Pancreas (tissue), 10 donors: ENCODE measurements around the gene SORCS3. TPM values are rescaled to one million over a fixed set of nuclear protein-coding genes. Genes with fewer than 3 reads are reported as not detected.

Experiments
- ATAC-seq, 4 donors: fragments of 200-7000 bp; cut with Tn5 transposase; one replicate each; pipeline versions ENCODE4 v1.8.0 to v1.9.1; 2020; ENCODE audit warnings: mild to moderate bottlenecking in 4 of 4, moderate library complexity in 4 of 4
- DNase-seq, 6 donors: peaks; one replicate each; pipeline ENCODE4 v3.0.0-alpha.2; 2020
- FAIRE-seq: peaks from 2 replicates; lab custom pipeline; 2012; peaks lifted over from hg19 to GRCh38; lab: Jason Lieb, UNC
- H3K27ac ChIP-seq, 4 donors: fragments of 200-600 bp; sonication (generic); 1 replicate in 3 of 4; 2 replicates in 1 of 4; pipeline versions ENCODE4 v1.5.0 to v1.8.0; 2020
- H3K27me3 ChIP-seq, 4 donors: fragments of 200-600 bp; one replicate each; pipeline ENCODE4 v1.8.0; 2021
- H3K36me3 ChIP-seq, 3 donors: fragments of 200-600 bp; sonication (generic) in 1 of 3; one replicate each; pipeline versions ENCODE4 v1.5.0 to v1.8.0; 2020 to 2021
- H3K4me1 ChIP-seq, 3 donors: fragments of 200-600 bp; one replicate each; pipeline ENCODE4 v1.8.0; 2021
- H3K4me3 ChIP-seq, 4 donors: fragments of 200-600 bp; sonication (generic) in 2 of 4; one replicate each; pipeline versions ENCODE4 v1.5.0 to v1.8.0; 2020 to 2021
- H3K9me3 ChIP-seq, 4 donors: fragments of 200-600 bp; one replicate each; pipeline ENCODE4 v1.8.0; 2021
- WGBS, 2 donors: extraction: QIAGEN DNeasy Blood & Tissue Kit; methylation state at CpG; one replicate each; pipeline ENCODE4 v1.1.7; 2013; 5-methylcytosine and 5-hydroxymethylcytosine counted together
- intact Hi-C, 3 donors: fragments of 100-400 bp; cut with DNase I; formaldehyde crosslinking; loops; one replicate each; pipeline versions ENCODE4 v1.11.1 to v1.14.2; 2022
- polyA plus RNA-seq, 2 donors: library from polyadenylated mRNA; stranded (reverse); fragments of 200-250 nt; gene quantifications; one replicate each; pipeline ENCODE4 v1.2.3, GENCODE V29; 2013
- total RNA-seq, 6 donors: library from RNA; stranded (reverse); fragmentation: NEBNext Ultra II Directional in 4 of 6; extraction: Animal tissue kit (Norgen Biotek cat#: 25700) in 4 of 6; gene quantifications; one replicate each; pipeline versions ENCODE4 v1.2.1 to v1.2.4, GENCODE V29; 2021 to 2023
- TF ChIP-seq, protein P1 (sequence below), 4 donors: fragments of 200-600 bp; sonication (generic) in 3 of 4; IDR thresholded peaks; one replicate each; pipeline versions ENCODE4 v1.5.0 to v1.8.0; 2021; ENCODE audit warnings: antibody characterized with exemption in 4 of 4
- donor health status: healthy with polysubstance abuse.
- donor health status: DM: no; HTN: no; CAD: no; lungs with moderate emphysema.
- donor health status: DM: no; HTN: no; CAD: no.
- donor health status: control.
- donor health status: control.
- donor health status: Bipolar disorder and iron deficiency.
- donor health status: DM: yes; HTN: yes; CAD: no.
- donor health status: DM: no; HTN: no; CAD: no.
- donor health status: DM: no; HTN: no; CAD: no.
- donor health status: DM: yes; HTN: yes; CAD: no.

Gene SORCS3
- total and polyA plus RNA-seq, 8 donors: 0.02 TPM; not detected in 7

- Histone ChIP-seq H3K4me3 (no peak overlapping the region), H3K27ac (no peak overlapping the region), H3K36me3 (no peaks in the 10 kb centered on the region), H3K27me3 (no peaks in the 10 kb centered on the region), H3K9me3 (no peaks in the 10 kb centered on the region), H3K4me1 (no peaks in the 10 kb centered on the region)
- TF ChIP-seq, protein P1, sequence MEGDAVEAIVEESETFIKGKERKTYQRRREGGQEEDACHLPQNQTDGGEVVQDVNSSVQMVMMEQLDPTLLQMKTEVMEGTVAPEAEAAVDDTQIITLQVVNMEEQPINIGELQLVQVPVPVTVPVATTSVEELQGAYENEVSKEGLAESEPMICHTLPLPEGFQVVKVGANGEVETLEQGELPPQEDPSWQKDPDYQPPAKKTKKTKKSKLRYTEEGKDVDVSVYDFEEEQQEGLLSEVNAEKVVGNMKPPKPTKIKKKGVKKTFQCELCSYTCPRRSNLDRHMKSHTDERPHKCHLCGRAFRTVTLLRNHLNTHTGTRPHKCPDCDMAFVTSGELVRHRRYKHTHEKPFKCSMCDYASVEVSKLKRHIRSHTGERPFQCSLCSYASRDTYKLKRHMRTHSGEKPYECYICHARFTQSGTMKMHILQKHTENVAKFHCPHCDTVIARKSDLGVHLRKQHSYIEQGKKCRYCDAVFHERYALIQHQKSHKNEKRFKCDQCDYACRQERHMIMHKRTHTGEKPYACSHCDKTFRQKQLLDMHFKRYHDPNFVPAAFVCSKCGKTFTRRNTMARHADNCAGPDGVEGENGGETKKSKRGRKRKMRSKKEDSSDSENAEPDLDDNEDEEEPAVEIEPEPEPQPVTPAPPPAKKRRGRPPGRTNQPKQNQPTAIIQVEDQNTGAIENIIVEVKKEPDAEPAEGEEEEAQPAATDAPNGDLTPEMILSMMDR (IDR thresholded peaks at IDR 0.05): no peak
- ATAC-seq (no peak), DNase-seq (no peak), FAIRE-seq (no peak)
- 64 to 77% methylated on average over 2 of the region's 2 CpGs for WGBS, 2 donors
- intact Hi-C loops: no loop called here
Observed at GRCh38 chr10:105243381-105243780, 602.3 kb downstream of the SORCS3 start.

- FAIRE-seq (no peak), DNase-seq (no peak), ATAC-seq (no peak)
- TF ChIP-seq, protein P1 (IDR thresholded peaks at IDR 0.05): no peak
- Histone ChIP-seq H3K4me1 (no peaks in the 10 kb centered on the region), H3K27ac (no peak overlapping the region), H3K27me3 (no peaks in the 10 kb centered on the region), H3K9me3 (no peaks in the 10 kb centered on the region), H3K4me3 (no peak overlapping the region), H3K36me3 (no peaks in the 10 kb centered on the region)
- intact Hi-C loops: no loop called here
- 39 to 40% methylated on average over 2 of the region's 2 CpGs for WGBS, 2 donors
Observed at GRCh38 chr10:105243825-105244224, 602.7 kb downstream of the SORCS3 start.

DNA sequence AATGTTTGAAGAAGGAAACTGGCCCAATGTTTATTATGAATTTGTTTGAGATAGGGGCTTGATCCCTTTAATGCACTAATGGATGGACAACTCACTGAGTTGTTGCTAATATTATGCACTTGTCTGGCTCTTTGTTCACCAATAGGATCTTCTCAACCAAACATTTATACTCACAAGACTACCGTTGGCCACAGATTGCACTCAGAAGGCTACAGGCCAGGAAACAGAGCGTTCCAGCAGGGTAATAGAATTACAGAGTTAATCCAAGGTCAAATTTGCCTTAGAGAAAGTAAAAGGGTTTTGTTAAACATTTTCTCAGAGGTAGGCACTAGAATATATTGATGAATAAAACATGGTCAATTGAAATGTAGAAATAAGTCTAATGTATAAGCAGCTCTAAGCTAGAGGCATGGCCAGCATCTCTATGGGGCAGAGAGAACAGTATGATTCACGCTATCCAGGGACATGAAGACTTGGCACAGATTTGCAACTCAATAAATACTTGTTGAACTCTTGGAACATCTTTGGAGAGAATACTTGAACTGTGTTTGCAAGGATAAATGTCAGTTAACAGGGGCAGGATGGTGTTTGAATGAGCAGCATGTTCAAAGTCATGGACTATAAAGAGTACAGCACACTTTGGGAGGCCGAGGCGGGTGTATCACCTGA is 606.9 kb downstream of the SORCS3 start:
- WGBS, 2 donors: 62 to 69% methylated on average over 5 of the region's 5 CpGs
- intact Hi-C loops: no loop called here
- ATAC-seq: no peak

DNA sequence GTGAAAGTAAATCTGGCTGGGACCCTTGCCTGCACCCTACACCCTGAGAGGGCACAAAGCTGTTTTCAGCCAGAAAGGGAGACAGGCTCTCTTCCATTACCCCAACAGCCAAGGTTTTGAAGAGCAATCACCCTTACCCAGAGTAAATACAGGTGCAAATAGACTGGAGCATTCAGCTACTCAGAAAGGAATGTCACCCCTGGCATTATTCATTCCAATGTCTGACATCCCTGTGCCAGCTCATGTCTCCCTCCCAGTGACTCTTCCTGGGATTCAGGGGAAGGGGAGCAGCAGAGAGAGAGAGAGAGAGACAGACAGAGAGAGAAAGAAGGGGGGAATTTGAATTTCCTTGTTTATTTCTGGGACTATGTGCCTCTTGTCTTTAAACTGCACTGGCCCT is 611.8 kb downstream of the SORCS3 start:
- ATAC-seq: no peak
- Histone ChIP-seq H3K27me3 (no peaks in the 10 kb centered on the region), H3K9me3 (no peaks in the 10 kb centered on the region), H3K27ac (no peak overlapping the region), H3K4me1 (no peaks in the 10 kb centered on the region), H3K4me3 (no peak overlapping the region), H3K36me3 (no peaks in the 10 kb centered on the region)
- DNase-seq: no peak
- TF ChIP-seq, protein P1 (IDR thresholded peaks at IDR 0.05): no peak
- intact Hi-C loops: no loop called here
- no peak for FAIRE-seq

More for the DNA sequence above, 606.9 kb downstream of the SORCS3 start:
- DNase-seq: no peak
- Histone ChIP-seq H3K27me3 (no peaks in the 10 kb centered on the region), H3K36me3 (no peaks in the 10 kb centered on the region), H3K4me1 (no peaks in the 10 kb centered on the region), H3K4me3 (no peak overlapping the region), H3K9me3 (no peaks in the 10 kb centered on the region), H3K27ac (no peak overlapping the region)
- FAIRE-seq: no peak
- TF ChIP-seq, protein P1 (IDR thresholded peaks at IDR 0.05): no peak

- TF ChIP-seq, protein P1 (IDR thresholded peaks at IDR 0.05): no peak
Observed at GRCh38 chr10:105253515-105254212, 612.6 kb downstream of the SORCS3 start.

More at GRCh38 chr10:105253515-105254212, 612.6 kb downstream of the SORCS3 start:
- Histone ChIP-seq H3K9me3 (no peaks in the 10 kb centered on the region), H3K4me3 (no peak overlapping the region), H3K4me1 (no peaks in the 10 kb centered on the region), H3K27ac (no peak overlapping the region), H3K36me3 (no peaks in the 10 kb centered on the region), H3K27me3 (no peaks in the 10 kb centered on the region)
- ATAC-seq (no peak), FAIRE-seq (no peak), DNase-seq (no peak)
- 64 to 65% methylated on average over 8 of the region's 8 CpGs for WGBS, 2 donors
- intact Hi-C loops: no loop called here
